C4-2B (cell line): Measurements from ENCODE around the gene GRIK2.

Experiments used
- CTCF ChIP-seq: fragments of 450-650 bp; conservative IDR thresholded peaks from 2 replicates; pipeline ENCODE4 v1.5.1; 2017; ENCODE audit warnings: mild to moderate bottlenecking
- ZFX ChIP-seq: fragments of 450-650 bp; IDR thresholded peaks from 2 replicates; pipeline ENCODE4 v1.6.1; 2017

- TF ChIP-seq CTCF = no peak
- TF ChIP-seq ZFX = no peak
Measured at GRCh38 chr6:101396548-101397173, 3.2 kb downstream of the GRIK2 start.
